Astrocyte (in vitro differentiated cells and primary cell): ENCODE data around the gene NOPCHAP1.

Experiments
- EZH2 ChIP-seq: IDR thresholded peaks from 2 replicates; pipeline ENCODE4 v1.6.1; 2012; ENCODE audit warnings: mild to moderate bottlenecking, low read length, inconsistent platforms; ENCODE audit not compliant: insufficient read depth
- TF ChIP-seq, protein P1 (sequence below): IDR thresholded peaks from 2 replicates; pipeline ENCODE4 v1.5.1; 2011; ENCODE audit warnings: low read depth, mild to moderate bottlenecking, inconsistent platforms, low read length, moderate library complexity; ENCODE audit not compliant: insufficient read depth

DNA sequence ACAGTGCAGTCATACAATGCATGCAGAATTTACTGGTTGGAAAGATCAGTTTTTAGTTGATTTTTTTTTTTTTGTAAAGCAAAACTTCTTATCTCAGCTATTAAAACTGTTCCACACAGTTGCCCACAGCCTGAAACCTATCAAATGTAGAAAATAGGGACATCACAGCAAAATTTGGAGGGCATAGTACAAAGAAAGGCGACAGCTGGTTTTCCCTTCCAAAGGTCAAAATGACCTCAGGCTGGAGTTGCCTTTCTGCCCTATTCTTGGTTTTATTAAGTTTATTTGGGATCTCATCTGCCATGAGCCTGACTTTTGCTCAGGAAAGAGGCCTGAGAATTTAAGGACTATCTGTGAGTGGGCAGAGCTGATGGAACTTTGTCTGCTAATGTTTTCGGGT is 28.5 kb downstream of the NOPCHAP1 start:
- TF ChIP-seq EZH2: no peak
- TF ChIP-seq, protein P1, sequence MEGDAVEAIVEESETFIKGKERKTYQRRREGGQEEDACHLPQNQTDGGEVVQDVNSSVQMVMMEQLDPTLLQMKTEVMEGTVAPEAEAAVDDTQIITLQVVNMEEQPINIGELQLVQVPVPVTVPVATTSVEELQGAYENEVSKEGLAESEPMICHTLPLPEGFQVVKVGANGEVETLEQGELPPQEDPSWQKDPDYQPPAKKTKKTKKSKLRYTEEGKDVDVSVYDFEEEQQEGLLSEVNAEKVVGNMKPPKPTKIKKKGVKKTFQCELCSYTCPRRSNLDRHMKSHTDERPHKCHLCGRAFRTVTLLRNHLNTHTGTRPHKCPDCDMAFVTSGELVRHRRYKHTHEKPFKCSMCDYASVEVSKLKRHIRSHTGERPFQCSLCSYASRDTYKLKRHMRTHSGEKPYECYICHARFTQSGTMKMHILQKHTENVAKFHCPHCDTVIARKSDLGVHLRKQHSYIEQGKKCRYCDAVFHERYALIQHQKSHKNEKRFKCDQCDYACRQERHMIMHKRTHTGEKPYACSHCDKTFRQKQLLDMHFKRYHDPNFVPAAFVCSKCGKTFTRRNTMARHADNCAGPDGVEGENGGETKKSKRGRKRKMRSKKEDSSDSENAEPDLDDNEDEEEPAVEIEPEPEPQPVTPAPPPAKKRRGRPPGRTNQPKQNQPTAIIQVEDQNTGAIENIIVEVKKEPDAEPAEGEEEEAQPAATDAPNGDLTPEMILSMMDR: no peak
